ENCODE results near the gene IRF8.

Gene IRF8

GRCh38 chr16:85918436-85918835, 19.5 kb downstream of the IRF8 start:
- H3K4me3 ChIP-seq (ENCODE audit: low read depth, low read length): no peak overlapping the region
- TF ChIP-seq, protein P1, sequence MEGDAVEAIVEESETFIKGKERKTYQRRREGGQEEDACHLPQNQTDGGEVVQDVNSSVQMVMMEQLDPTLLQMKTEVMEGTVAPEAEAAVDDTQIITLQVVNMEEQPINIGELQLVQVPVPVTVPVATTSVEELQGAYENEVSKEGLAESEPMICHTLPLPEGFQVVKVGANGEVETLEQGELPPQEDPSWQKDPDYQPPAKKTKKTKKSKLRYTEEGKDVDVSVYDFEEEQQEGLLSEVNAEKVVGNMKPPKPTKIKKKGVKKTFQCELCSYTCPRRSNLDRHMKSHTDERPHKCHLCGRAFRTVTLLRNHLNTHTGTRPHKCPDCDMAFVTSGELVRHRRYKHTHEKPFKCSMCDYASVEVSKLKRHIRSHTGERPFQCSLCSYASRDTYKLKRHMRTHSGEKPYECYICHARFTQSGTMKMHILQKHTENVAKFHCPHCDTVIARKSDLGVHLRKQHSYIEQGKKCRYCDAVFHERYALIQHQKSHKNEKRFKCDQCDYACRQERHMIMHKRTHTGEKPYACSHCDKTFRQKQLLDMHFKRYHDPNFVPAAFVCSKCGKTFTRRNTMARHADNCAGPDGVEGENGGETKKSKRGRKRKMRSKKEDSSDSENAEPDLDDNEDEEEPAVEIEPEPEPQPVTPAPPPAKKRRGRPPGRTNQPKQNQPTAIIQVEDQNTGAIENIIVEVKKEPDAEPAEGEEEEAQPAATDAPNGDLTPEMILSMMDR (IDR thresholded peaks at IDR 0.05; ENCODE audit: control insufficient read depth, extremely low read depth, insufficient read depth): no peak
- DNase-seq (ENCODE audit: low read depth): no peak

DNA sequence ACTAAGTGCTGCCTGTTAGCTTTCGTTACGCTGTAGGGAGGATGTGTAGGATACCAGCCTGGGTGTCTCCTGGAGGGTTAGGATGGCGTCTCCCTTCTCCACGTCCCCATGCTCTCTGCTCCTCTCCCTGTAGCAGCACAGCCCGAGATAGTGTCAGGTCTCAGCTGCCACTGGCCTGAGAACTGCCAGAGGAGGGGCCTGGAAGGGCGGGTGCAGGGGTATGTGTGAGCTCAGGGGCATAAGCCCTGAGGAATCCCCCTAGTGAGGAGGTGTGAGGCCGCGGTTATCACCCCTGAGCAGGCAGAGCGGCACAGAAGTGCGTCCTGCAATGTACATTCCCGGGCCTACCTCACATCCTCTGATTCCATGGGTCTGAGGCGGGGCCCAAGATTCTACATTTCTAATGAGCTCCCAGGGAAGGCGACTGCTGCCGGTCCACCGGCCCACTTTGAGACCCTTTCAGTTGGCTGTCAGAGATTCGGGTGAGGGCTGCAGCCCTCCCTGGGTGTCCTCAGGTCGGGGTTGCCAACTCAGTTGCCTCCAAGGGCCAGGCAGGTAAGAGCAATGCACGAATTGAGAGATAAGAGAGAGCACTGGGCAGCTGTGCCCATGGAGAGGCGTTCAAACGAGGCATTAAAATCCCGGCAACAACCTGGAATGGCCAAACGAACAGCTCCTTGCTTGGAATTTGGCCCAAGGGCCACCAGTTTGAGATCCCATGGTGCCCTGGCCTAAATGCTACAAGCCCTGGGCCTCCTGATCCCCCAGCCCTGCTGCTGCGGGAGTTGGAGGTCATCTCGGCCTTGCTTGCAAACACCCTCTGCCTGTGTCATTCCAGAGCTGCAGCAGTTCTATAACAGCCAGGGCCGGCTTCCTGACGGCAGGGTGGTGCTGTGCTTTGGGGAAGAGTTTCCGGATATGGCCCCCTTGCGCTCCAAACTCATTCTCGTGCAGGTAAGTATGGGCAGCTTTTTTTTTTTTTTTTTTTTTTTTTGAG, 20.6 kb downstream of the IRF8 start:
- DNase-seq (ENCODE audit: low read depth): no peak
- TF ChIP-seq, protein P1 (IDR thresholded peaks at IDR 0.05; ENCODE audit: control insufficient read depth, extremely low read depth, insufficient read depth): no peak
- no peak overlapping the region for H3K4me3 ChIP-seq (ENCODE audit: low read depth, low read length)

DNA sequence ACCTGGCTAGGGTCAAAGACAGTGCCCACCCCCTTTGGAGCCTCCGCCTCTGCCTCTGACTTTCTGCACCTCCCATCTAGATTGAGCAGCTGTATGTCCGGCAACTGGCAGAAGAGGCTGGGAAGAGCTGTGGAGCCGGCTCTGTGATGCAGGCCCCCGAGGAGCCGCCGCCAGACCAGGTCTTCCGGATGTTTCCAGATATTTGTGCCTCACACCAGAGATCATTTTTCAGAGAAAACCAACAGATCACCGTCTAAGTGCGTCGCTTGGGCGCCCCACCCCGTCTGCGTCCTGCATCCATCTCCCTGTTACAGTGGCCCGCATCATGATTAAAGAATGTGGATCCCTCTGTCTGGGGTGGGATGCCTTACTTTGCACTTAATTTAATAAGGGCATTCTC, 22.1 kb downstream of the IRF8 start:
- TF ChIP-seq, protein P1 (IDR thresholded peaks at IDR 0.05; ENCODE audit: control insufficient read depth, extremely low read depth, insufficient read depth): no peak
- no peak overlapping the region for H3K4me3 ChIP-seq (ENCODE audit: low read depth, low read length)
- DNase-seq (ENCODE audit: low read depth): no peak

DNA sequence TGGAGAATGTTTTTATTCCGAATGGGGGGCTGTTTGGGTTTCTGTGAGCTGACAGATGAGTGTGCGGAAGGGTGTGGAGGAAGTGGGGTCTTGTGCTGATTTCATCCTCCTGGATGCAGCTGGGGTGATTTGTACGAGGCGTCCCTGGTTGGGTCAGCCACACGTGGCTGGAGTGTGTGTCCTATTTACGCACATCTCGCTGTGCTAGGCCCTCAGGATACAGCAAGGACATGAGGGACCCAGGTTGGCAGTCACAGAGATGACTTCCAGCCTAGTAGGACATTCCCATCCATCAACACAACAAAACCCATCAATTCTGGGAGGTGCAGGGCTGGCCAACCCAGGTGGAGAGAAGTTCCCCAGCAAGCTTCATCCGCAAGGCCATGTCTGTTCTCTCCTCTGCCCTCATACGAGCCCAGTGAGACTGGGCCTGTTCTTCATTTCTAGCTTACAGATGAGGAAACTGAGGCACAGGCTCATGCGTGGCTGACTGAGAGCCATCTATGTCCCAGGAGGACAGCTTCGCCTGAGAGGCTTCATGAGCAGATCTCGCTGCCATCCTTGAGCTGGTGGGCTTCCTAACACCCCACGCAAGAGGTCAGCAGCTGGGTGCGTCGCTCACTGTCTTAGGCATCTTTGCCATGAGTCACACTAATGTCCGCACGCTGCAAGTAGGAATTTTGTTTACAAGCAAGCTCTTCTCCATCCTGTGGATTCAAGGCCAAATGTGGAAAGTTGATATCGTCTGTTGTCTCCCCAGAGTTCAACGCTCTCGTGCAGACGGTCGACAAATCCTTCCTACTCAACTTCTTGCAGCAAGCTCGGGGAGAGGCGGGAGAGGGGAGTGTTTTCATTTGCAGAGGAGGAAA, 24.4 kb downstream of the IRF8 start:
- H3K4me3 ChIP-seq (ENCODE audit: low read depth, low read length): no peak overlapping the region
- DNase-seq (ENCODE audit: low read depth): no peak
- TF ChIP-seq, protein P1 (IDR thresholded peaks at IDR 0.05; ENCODE audit: control insufficient read depth, extremely low read depth, insufficient read depth): no peak

- no peak overlapping the region for H3K4me3 ChIP-seq (ENCODE audit: low read depth, low read length)
- TF ChIP-seq, protein P1 (IDR thresholded peaks at IDR 0.05; ENCODE audit: control insufficient read depth, extremely low read depth, insufficient read depth): no peak
- no peak for DNase-seq (ENCODE audit: low read depth)
Measured at GRCh38 chr16:85924675-85925074, 25.7 kb downstream of the IRF8 start.

GRCh38 chr16:85926370-85926769, 27.4 kb downstream of the IRF8 start:
- TF ChIP-seq, protein P1 (IDR thresholded peaks at IDR 0.05; ENCODE audit: control insufficient read depth, extremely low read depth, insufficient read depth): no peak

More at GRCh38 chr16:85926370-85926769, 27.4 kb downstream of the IRF8 start:
- no peak for DNase-seq (ENCODE audit: low read depth)
- no peak overlapping the region for H3K4me3 ChIP-seq (ENCODE audit: low read depth, low read length)

All from LNCaP clone FGC (cell line).